Osteocyte (in vitro differentiated cells): ENCODE data around the gene HIC2. TPM values are rescaled to one million over a fixed set of nuclear protein-coding genes. Genes with fewer than 3 reads are reported as not detected.
A peak's percentile ranks its signal among the peaks of the same experiment; 100 is the strongest.

Experiments
- DNase-seq: peaks from one replicate; pipeline ENCODE4 v3.0.0; 2021; ENCODE audit warnings: mixed read lengths; ENCODE audit not compliant: unreplicated experiment; ENCODE audit errors: extremely low spot score
- H3K27ac Mint-ChIP-seq: one replicate; pipeline ENCODE4 v1.8.0; 2021; ENCODE audit warnings: mild to moderate bottlenecking, mixed read lengths; ENCODE audit not compliant: unreplicated experiment
- H3K27me3 Mint-ChIP-seq: one replicate; pipeline ENCODE4 v1.8.0; 2021; ENCODE audit warnings: mixed read lengths; ENCODE audit not compliant: unreplicated experiment
- H3K36me3 Mint-ChIP-seq: one replicate; pipeline ENCODE4 v1.8.0; 2021; ENCODE audit warnings: mixed read lengths; ENCODE audit not compliant: unreplicated experiment
- H3K4me1 Mint-ChIP-seq: one replicate; pipeline ENCODE4 v1.8.0; 2021; ENCODE audit warnings: mixed read lengths; ENCODE audit not compliant: unreplicated experiment
- H3K4me3 Mint-ChIP-seq: one replicate; pipeline ENCODE4 v1.8.0; 2021; ENCODE audit warnings: mild to moderate bottlenecking, moderate library complexity, mixed read lengths; ENCODE audit not compliant: unreplicated experiment
- H3K9me3 Mint-ChIP-seq: one replicate; pipeline ENCODE4 v1.8.0; 2021; ENCODE audit warnings: mixed read lengths; ENCODE audit not compliant: unreplicated experiment
- CTCF ChIP-seq: fragments of 200-600 bp; sonication (generic); IDR thresholded peaks from 2 replicates; pipeline ENCODE4 v1.5.0; 2021; ENCODE audit warnings: antibody characterized with exemption, mild to moderate bottlenecking, moderate library complexity
- total RNA-seq: library from RNA; stranded (reverse); gene quantifications from 2 replicates; pipeline ENCODE4 v1.2.1, GENCODE V29; 2021

HIC2 gene
- total RNA-seq, 1 donor from 2014 or later, result 5.2 TPM

- H3K4me1 Mint-ChIP-seq, result peaks cover 2% of the 10 kb centered on the region
- DNase-seq, result peak; percentile 68
- H3K4me3 Mint-ChIP-seq, result no peak overlapping the region
- H3K27me3 Mint-ChIP-seq, result no peaks in the 10 kb centered on the region
- TF ChIP-seq CTCF, result no peak
- no peaks in the 10 kb centered on the region for H3K9me3 Mint-ChIP-seq
- peak overlapping the region; percentile 10 for H3K27ac Mint-ChIP-seq
- H3K36me3 Mint-ChIP-seq, result peaks cover 7% of the 10 kb centered on the region
Measured at GRCh38 chr22:21448627-21449416, 31.7 kb downstream of the HIC2 start.

GRCh38 chr22:21449531-21450319 is 32.6 kb downstream of the HIC2 start:
- no peak overlapping the region for H3K27ac Mint-ChIP-seq
- H3K4me1 Mint-ChIP-seq, result peaks cover 2% of the 10 kb centered on the region
- no peaks in the 10 kb centered on the region for H3K9me3 Mint-ChIP-seq
- TF ChIP-seq CTCF, result no peak
- H3K27me3 Mint-ChIP-seq, result no peaks in the 10 kb centered on the region
- peaks cover 7% of the 10 kb centered on the region for H3K36me3 Mint-ChIP-seq
- peak; percentile 75 for DNase-seq
- no peak overlapping the region for H3K4me3 Mint-ChIP-seq

GRCh38 chr22:21450320-21450831 is 33.2 kb downstream of the HIC2 start:
- TF ChIP-seq CTCF, result no peak
- Mint-ChIP-seq H3K4me1 (peaks cover 5% of the 10 kb centered on the region), H3K36me3 (peaks cover 7% of the 10 kb centered on the region), H3K4me3 (no peak overlapping the region), H3K9me3 (no peaks in the 10 kb centered on the region), H3K27ac (no peak overlapping the region), H3K27me3 (no peaks in the 10 kb centered on the region)
- peak; percentile 81 for DNase-seq

GRCh38 chr22:21450858-21451353 is 33.7 kb downstream of the HIC2 start:
- H3K4me3 Mint-ChIP-seq, result no peak overlapping the region
- H3K27ac Mint-ChIP-seq, result no peak overlapping the region
- H3K4me1 Mint-ChIP-seq, result peaks cover 8% of the 10 kb centered on the region
- TF ChIP-seq CTCF, result no peak
- peak; percentile 78 for DNase-seq
- H3K27me3 Mint-ChIP-seq, result no peaks in the 10 kb centered on the region
- no peaks in the 10 kb centered on the region for H3K9me3 Mint-ChIP-seq
- peaks cover 7% of the 10 kb centered on the region for H3K36me3 Mint-ChIP-seq
